GM18517 (cell line): ENCODE data around the gene ACOT7.
"Not testable (repeated sequence)": the region's sequence is repeated elsewhere in the genome, so short reads cannot be mapped to it uniquely, and the experiment has no call there.

Source experiments
- ATAC-seq: cut with Tn5 transposase; IDR thresholded peaks from one replicate; pipeline ENCODE4 v1.9.1; 2021; ENCODE audit warnings: mild to moderate bottlenecking, moderate library complexity; ENCODE audit not compliant: unreplicated experiment

ACOT7 gene

GRCh38 chr1:6365047-6365446 lies 28.5 kb downstream of the ACOT7 start:
- no peak for ATAC-seq

- not testable (repeated sequence) for ATAC-seq
Observed at GRCh38 chr1:6363085-6363884, 30.3 kb downstream of the ACOT7 start.

DNA sequence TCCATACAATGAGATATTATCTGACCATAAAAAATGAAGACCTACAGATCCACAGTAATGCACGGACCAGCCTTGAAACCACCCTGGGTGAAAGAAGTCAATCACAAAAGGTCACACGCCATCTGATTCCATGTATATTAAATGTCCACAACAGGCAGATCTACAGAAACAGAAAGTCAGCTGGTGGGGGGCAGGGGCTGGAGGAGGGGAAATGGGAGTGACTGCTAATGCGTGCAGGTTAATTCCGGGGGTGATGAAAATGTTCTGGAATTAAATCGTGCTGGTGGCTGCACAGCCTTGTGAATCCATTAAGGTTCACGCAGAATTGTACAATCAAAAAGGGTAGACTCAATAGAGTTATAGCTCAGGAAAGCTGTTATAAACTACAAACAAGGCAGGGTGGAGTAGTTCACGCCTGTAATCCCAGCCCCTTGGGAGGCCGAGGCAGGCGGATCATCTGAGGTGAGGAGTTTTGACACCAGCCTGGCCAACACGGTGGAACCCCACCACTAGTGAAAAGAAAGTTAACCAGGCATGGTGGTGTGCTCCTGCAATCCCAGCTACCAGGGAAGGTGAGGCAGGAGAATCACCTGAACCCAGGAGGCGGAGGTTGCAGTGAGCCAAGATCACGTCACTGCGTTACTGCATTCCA lies 32.3 kb downstream of the ACOT7 start:
- ATAC-seq: no peak

DNA sequence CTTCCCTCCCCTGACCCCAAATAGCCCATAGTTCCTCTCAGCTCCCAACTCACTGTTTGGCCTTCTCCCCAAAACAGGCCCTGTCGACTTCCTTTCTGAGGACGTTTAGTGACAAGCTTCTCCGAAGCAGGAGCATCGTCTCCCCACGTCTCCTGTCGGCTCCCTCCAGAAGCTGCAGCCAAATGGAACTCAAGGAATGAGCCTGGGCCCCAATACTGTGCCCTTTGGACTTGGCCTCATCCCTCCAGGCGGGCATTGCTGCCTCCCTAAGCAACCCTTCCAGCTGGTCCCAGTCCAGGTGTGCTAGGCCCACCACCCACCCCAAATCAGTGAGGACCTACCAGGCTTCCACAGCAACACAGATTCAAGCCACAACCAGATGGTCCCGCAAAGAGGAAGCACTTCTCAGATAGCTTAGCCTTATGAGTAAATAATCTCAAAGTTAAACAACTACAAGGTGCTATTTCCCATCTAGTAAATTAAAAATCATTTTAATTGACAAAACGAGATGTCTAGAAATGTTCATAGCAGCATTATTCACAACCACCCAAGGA lies 33.0 kb downstream of the ACOT7 start:
- no peak for ATAC-seq

DNA sequence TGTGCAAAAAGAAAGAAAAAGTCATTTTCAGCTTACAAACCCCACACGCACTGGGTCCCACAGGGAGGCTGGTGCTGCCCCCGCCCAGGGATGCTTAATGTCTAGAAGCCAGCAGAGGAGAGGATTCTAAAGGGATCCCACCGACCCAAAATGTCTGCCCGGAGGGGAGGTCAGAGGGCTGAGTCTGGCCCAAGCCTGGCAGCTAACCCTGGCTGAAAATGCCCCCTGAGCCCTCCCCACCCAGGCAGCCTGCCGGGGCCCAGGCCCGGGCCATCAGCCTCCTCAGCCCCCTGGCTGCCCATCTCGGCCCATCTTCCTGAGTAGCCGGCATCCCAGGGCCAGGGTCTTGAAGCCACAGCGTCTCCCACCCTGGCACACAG lies 33.5 kb downstream of the ACOT7 start:
- ATAC-seq: no peak

- peak; percentile 79 for ATAC-seq
Observed at GRCh38 chr1:6359216-6360116, 34.1 kb downstream of the ACOT7 start.

GRCh38 chr1:6358757-6359201 lies 34.8 kb downstream of the ACOT7 start:
- ATAC-seq: no peak

DNA sequence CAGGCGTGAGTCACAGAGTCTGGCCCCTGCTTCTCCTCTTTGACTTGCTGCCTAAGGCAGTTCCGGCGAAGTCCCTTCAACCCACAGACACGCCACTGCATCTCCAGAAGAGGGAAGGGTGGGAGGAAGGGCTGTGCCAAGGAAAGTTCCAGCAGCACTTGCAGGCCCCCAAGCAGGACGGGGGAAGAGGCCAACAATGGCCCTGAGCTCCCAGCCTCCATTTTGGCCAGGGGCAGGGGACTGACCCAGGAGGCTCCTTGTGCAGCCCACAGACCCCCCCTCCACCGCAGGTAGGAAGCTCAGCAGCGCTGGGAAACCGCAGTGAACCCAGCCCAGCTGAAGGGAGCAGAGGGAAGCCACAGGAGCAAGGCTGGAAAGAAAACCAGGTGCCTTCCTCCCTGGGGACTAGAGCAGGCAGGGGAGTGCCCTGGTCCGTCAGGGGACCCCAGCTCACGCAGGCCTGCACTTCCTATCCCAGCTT lies 35.4 kb downstream of the ACOT7 start:
- no peak for ATAC-seq

- ATAC-seq: no peak
Observed at GRCh38 chr1:6357243-6357936, 36.2 kb downstream of the ACOT7 start.

DNA sequence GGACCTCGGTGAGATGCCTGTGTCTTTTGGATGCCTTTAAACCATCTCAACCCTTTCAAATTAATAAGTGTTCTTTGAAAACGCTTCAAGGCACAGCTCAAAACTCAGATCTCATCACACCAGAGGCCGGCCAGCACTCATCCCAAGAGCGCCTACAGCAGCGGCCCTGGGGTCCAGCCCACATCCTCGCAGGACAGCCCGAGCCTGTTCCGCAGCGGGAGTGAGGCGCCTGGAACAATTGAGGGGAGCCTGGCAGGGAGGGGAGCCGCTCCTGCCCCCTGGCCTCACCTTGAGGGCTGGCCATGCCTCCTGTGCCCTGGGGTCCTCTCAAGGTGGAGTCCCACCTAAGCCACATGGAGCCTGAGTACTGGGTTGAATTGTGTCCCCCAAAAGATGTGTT lies 37.9 kb downstream of the ACOT7 start:
- no peak for ATAC-seq

GRCh38 chr1:6354659-6355317 lies 38.8 kb downstream of the ACOT7 start:
- ATAC-seq: no peak

GRCh38 chr1:6353955-6354658 lies 39.5 kb downstream of the ACOT7 start:
- no peak for ATAC-seq

DNA sequence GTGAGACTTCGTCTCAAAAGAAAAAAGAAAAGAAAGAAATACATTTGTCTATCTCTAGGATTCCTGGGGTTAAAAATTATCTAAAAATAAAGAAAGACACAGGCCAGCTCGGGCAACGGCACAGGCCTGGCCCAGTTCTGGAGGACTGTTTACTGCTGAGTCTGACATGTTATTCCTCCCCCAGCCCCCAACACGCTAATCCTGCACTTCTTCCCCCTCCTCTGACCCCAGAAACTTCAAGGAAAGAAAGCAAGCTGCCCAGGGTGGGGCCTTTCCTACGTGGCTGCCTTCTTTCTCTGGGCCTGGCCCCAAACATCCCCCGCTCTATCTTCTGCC lies 40.0 kb downstream of the ACOT7 start:
- no peak for ATAC-seq

- no peak for ATAC-seq
Observed at GRCh38 chr1:6352138-6352563, 41.4 kb downstream of the ACOT7 start.

GRCh38 chr1:6351480-6352137 lies 42.0 kb downstream of the ACOT7 start:
- ATAC-seq: no peak

DNA sequence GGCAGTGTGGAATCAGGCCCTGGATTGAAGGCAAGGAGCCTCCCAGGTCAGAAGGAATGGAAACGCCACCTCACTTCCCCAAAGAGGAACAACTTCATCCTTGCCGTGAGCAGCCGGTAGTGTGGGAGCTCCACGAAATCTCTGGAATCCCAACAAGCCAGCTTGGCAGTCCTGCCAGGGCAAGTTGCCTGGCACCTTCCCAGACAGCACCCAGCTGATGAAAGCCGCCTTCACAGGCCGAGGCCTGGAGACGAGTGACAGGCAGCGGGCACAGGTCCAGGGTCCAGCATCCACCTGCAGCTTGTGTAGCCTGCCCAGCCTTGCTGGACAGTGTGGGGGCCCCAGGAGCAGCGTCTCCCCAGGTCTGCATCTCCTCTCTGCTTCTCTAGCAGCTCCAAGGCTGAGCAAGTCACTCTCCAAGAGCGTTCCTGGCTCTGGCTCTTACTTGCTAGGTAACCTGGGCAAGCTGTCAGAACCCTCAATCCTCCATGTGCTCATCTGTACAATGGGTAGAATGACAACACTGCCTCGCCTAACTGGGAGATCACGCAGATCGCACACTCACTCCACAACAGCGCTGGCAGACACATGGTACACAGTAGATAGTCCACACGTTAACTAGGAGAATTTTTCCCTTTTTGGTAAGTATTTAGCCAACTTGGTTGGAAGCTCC lies 43.0 kb downstream of the ACOT7 start:
- no peak for ATAC-seq

DNA sequence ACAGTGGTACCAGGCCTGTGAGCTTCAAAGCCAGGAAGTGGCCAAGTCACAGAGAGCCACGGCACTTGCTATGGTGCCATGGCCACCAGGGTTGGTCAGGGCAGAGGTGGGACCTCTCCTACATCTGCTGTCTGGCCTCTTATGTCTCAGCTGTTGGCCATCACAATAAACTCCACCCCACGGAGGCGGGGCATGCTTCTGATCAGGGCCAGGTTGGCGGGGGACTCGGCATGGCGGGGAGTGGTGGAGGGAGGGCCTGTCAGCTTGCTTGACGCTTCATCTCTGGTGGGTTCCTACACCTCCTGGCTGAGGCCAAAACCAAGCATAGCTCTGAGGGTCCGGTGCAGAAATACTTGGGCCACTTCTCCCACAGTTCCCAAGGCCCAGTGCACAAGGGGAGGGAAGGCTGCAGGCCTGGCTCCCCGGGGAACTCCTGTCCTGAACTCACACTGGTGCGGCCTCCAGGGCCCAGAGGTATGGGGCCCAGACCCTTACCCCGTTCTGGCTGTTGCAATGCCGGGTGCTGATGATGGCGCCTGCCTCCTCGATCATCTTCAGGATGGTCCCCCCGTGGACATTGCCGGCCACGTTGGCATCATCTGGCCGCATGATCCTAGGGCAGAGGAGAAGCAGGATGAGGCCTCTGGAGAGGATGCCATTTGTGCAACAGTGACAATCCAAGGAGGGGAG lies 44.2 kb downstream of the ACOT7 start:
- no peak for ATAC-seq
